Measurements from ENCODE around the gene CD248. TPM values are rescaled to one million over a fixed set of nuclear protein-coding genes. Genes with fewer than 3 reads are reported as not detected.

CD248 gene
- total RNA-seq, 1 donor from 2014 or later, result not detected

DNA sequence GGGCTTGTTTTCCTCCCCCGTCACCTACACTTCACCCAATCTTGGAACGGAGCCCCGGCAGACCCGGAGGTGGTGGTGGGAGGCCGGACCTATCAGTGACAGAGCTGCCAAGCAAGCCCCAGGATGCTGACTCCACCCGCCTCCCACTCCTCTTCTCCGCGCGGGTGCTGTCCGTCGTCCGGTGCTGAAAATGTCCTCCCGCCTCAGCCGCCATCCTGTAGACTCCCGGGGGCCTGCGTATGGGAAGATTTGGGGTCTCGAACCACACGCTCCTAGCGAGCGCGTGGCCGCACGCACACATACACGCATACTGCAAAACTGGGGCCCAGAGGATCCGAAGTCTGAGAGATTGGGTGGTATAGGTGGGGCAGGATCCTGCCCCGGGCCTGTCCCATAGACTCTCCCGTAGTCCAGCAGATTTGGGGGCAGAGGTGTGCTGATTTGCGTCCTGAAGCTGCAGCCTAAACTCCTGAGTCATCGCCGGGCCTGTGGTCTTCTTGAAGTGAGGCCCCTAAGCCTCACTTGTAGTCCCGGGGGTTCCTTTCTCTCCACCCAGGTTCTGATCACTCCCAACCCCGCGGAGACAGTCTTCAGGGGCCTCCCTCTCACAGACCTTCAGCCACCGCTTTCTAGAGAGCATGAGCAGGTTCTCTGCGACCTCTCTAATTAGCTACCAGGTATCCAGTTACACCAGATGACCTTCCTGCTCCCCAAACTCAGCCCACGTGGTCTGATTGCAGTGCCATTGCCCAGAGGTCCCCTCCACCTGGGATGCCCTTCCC is 27.1 kb downstream of the CD248 start:
- peak; percentile 30 for DNase-seq (ENCODE audit: low read depth, low spot score)

DNA sequence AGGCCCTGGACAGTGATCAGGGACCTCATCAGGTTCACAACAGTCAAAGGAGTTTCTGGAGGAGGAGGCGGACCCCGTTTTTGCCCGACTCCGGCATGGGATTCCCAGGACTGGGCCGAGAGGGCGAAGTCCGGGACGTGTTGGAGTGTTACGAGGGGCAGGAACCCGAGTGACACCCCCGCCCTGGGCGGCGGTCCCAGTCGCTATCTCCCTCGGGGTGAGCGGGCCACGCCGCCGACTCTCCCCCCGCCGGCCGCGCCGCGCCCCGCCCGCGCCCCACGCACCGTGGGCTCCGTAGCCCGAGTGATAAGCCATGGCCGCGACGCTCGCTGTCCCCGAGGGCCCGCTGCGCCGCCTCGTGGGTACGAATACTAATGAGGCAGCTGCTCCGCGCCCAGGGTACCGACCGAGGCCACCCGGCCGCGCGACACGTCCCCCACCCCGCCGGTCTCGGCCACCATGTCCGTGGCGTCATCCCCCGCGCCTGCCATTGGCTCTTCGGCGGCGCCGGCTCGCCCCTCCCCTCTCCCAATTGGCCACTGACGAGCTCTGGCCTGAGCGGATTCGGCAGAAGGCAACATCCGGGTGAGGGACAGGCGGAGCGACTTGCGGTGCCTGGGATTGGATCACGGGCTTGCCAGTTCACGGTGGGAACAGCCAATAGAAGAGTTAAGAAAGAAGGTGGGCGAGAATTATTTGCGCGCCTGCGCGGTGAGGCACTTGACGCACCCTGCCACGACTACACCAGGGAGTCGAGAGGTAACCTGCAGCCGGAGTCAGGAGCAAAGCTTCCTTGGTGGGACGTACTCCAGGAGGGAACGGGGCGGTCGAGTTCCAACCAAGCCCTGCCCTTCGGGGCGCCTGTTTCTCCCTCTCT is 27.9 kb downstream of the CD248 start, which contains the start of gene YIF1A:
Gene YIF1A (minus strand): TSS at position 473 of the 877 bp plus-strand sequence. CDS start 158 bp downstream, at position 315.
- peak; percentile 99 for DNase-seq (ENCODE audit: low read depth, low spot score)

DNA sequence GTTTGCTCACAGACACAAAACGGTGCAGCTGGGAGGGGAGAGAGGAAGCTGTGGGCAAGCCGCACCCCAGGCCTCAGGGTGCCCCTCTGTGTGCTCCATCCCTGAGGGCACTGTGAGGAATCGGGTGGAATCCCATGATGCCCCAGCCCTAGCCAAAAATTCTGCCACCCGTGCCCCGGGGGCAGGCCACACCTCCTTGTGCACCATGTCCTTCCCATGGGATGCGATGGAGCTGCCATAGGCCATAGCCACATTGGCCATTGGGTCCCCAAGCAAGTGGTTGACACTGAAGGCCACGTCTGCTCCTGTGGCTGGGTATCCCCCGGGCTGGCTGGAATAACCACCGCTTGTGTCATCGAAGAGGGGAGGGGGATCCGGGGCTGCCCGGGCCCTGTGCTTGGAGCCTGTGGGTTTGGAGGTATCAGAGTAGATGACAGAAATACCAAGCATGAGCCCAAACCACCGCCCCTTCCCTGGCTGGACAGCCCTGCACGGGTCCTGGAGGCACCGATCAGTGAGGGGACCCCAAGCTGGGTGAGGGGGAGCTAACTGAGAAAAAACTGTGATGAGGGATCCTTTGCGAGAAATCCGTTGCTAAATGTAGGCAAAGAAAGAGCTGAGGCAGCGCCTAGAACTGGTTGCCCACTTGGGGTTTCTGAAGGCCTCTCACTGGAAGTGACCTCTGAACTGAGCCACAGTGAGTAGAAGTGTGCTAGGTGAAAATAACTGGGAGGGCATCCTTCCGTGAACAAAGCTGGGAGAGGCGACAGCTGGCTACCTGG is 28.8 kb downstream of the CD248 start:
- no peak for DNase-seq (ENCODE audit: low read depth, low spot score)

DNA sequence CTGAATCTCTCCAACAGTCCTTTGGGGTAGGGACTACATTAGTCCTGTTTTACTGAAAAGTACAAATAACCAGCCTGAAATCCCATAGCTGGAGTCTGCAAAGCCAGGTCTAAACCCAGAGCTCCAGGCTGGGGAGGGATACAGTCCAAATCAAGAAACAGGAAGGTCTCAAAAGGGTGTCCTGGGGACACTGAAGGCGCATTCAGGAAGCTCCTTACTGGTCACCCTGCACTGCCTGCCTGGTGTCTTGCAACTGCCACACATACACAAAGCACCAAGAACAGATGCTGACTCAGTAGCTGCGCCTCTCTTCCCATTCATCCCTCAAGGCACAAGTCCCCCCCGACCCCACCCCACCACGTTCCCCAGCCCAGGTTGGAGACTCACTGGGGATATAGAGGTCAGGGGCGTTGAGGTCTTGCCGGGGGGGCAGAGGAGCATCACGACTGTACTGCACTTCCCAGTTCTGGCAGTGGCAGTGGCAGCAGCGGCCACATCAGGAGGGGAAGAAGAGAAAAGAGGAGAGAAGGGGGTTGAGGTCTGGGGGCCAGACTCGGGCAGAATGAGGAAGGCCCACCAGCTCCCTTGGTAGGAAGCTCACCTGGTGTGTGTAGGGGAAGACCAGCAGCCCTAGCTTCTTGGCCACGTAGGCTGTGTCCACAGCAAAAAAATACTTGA is 29.5 kb downstream of the CD248 start:
- no peak for DNase-seq (ENCODE audit: low read depth, low spot score)

DNA sequence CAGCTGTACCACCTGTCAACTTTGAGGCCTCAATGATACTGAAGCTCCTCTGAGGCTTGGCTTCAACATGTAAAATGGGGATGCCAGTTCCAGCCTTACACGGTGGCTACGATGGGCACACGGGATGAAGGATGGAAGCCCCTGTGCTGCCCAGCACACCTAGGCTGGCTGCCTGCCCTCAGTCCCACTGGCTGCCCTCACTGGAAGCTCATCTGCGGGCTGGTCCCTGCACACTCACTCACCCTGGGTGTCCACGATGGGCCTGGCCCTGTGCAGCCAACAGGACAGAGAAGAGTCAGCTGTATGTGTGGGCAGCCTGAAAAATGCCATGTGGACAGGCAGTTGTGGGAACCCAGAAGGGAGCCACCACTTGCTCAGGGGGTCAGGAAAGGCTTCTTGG is 30.1 kb downstream of the CD248 start:
- DNase-seq (ENCODE audit: low read depth, low spot score), result no peak

DNA sequence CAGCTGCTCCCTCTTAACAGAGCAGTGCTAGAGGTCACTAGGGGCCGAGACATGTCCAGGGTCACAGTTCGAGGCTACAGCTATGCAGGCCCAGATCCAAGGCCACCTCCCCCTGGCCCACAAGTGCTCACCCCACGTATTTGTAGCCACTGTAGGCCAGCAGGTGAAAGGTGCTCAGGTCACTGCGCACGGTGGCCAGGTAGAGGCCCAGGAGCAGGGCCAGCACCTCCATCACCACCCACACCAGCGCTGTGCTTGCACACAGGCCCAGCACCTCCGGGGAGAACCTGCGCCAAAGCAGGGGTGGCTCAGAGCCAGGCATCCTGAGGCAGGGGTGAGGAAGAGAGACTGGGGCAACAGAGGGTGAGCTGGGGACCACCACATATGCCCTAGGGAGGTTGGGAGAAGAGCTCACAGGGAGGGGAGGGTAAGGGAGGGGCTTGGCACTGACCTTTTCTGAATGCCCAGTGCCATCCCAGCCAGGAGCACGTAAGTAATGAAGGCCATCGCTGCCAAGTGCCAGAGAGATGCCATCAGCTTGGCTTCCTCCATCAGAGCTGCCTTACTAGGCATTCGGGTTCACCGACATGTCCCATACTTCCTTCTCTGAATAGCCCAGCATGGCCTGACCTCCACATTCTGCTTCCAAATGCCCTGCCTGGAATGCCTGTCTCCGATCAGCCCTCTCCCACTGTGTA is 31.4 kb downstream of the CD248 start:
- DNase-seq (ENCODE audit: low read depth, low spot score), result no peak

DNA sequence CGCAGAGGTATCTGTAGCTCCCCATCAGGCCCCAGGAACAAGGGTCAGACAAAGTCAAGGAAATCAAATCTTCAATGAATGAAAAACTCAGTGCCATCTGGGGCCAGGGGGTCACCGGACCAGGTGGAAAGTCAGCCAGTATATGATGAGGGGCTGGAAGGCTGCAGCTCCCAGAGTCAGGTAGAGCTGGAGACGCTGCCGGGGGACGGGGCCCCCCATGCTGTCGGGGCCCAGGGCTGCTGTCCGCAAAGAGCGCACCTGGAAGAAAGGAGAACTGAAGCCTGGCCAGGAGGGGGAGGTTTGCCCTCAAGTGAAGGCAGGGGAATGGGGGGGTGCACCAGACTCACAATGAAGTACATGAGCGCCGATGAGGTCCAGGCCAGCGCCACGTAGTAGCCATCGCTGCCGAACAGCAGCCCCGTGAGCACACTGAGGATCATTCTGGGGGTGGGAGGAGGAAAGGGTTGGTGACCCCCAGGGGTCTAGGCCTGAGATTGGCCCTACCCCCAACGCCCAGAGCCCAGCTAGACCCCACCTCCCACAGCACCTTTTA is 32.2 kb downstream of the CD248 start:
- DNase-seq (ENCODE audit: low read depth, low spot score), result no peak

DNA sequence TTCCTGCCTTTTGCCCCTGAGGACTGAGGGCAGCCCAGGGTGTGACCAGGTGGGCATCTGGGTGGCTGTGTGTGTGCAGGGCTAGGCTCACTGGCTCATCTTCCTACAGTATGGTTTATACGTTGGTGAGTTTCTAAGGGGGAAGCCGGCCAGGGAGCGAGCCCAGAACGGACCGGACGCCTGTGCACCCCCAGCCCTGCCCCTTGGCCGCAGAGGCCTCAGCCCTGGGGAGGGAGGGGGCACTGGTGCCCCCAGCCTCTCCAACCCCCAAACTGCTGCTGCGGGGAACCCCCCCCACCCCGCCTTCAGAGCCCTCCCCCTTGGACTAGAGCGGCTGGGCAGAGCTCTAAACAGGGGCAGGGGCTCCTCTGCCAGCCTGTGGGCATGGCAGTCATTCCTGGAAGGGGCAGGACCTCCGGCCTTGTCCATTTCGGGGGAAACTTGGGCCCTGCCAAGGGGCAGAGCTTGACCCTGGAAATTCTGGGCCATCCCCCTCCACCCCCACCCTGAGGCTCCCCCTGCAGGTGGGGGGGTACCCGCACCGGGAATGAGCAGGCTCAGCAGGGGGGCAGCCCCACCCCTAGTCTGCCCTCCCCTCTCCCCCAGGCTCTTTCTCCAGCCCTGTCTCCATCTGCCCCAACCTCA is 33.3 kb downstream of the CD248 start:
- DNase-seq (ENCODE audit: low read depth, low spot score), result no peak

DNA sequence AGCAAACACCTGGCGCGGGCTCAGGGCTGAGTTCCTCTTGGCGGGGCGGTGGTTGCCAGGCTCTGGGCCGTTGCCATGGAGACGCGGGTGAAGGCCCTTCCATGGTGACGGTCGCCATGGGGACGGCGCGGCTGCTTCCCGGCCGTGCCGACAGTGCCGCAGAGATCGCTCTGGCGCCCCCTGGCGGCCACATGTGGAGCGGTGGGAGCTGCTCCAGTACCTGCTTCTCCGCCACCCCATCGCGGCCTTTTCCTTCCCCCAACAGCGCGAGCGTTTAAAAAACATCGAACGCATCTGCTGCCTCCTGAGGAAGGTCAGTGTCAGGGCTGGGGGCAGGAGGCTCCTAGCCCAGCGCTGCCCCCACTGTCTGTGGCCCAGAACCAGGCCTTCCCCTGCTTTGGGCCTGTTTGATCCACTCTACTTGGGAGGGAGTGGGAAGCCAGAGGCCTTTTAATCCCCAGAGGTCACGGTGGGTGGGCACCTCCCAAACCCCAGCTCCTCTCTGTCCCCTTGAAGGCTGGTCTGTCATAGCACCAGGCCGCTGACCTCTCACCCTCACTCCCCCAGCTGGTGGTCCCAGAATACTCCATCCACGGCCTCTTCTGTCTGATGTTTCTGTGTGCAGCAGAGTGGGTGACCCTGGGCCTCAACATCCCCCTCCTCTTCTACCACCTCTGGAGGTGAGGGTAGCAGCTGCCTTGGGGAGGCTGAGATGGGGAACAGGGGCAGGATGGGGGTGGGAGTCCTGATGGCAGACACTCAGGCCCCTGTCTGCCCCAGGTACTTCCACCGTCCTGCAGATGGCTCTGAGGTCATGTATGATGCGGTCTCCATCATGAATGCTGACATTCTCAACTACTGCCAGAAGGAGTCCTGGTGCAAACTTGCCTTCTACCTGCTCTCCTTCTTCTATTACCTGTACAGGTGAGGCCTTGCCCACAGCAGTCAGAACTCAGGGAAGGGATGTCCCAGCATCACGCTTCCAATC is 34.1 kb downstream of the CD248 start:
- peak; percentile 85 for DNase-seq (ENCODE audit: low read depth, low spot score)

DNA sequence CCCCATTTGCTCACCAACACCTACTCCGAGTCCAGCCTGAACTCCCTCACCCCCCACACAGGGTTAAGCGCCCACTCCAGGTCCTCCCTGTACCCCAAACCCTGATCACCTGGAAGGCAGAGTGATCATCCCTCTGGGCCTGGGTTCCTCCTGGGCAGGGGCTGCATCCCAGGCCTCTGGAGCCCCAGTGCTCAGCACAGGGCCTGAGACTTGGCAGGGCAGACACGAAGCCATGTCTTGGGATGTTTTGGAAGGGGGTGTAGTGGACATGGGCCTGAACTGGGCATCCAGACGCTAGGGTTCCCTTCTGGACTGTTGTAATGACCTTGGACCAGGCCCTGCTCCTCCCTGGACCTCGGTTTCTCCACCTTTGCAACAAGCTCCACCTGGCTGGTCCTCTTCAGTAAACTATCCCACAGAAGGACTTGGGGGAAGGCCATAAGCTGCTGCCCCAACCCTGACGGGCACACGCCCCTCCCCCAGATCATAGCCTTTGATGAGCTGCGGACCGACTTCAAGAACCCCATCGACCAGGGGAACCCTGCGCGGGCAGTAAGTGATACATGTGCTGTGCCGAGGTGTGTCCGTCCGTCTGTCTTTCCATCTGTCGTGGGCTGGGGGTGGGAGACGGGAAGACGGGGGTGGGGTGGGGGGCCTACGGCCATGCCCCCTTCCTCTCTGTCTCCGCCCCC is 34.9 kb downstream of the CD248 start:
- DNase-seq (ENCODE audit: low read depth, low spot score), result no peak

DNA sequence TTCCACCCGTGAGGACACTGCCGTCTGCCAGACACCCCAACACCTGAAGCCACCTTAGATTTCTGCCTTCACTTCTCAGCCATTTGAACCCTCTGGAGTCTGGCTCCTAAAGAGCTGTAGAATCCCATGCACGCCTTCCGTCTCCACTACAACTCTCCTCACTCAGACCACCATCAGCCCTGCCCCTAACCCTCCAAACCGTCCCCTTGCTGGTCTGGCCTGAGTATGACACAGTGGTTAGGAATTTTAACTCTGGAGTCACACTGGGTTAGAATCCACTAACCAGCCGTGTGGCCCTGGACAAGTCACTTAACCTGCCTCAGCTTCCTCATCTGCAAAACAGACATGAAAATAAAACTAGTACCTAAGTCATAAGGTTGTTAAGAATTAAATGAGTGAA is 35.8 kb downstream of the CD248 start:
- DNase-seq (ENCODE audit: low read depth, low spot score), result no peak

DNA sequence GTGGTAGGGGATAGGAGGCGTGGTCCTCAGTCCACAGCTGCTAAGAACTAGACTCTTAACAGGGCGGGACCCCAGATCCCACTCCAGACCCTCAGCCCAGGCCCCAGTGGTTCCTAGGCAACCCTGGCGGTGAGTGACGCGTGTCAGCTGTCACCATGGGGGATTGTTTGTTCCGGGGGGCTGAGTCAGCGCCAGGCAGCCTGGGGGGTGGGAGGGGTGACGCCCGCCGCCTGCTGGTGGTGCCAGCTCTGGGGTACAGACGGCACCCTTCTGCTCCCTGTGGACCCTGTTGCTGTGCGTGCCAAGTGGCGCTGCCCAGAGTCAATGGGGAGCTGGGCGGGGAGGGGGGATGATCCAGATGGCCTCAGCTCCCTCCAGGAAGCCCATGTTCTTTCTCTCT is 36.4 kb downstream of the CD248 start:
- no peak for DNase-seq (ENCODE audit: low read depth, low spot score)

DNA sequence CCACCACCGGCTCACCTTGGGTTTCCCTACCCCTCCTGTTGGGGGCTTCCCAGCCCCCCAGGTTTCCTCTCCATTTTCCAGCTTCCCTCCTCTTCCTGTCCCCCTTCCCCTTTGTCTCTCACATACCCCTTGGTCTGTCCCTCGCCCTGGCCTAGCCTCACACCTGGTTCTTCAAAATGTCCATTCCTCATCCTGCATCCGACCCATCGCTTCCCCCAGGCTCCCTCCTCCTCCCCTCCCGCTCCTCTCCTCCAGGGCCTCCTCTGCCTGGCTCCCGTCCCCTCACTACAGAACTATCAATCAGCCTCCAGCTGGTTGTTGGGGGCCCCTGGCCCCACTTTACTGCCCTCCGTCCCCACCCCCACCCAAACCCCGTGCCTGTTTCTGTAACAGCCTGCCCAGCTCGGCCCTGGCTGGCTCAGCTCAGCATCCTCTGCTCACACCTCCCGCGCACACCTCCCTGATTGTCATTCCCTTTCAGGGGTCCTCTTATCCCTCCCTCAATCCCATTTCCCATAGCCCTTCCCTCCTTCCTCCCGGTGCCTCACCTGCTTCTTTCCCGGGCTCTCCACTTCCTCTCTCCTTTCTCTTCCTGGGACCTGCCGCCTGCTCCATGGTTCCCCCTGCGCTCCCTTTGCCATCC is 37.6 kb downstream of the CD248 start:
- no peak for DNase-seq (ENCODE audit: low read depth, low spot score)

DNA sequence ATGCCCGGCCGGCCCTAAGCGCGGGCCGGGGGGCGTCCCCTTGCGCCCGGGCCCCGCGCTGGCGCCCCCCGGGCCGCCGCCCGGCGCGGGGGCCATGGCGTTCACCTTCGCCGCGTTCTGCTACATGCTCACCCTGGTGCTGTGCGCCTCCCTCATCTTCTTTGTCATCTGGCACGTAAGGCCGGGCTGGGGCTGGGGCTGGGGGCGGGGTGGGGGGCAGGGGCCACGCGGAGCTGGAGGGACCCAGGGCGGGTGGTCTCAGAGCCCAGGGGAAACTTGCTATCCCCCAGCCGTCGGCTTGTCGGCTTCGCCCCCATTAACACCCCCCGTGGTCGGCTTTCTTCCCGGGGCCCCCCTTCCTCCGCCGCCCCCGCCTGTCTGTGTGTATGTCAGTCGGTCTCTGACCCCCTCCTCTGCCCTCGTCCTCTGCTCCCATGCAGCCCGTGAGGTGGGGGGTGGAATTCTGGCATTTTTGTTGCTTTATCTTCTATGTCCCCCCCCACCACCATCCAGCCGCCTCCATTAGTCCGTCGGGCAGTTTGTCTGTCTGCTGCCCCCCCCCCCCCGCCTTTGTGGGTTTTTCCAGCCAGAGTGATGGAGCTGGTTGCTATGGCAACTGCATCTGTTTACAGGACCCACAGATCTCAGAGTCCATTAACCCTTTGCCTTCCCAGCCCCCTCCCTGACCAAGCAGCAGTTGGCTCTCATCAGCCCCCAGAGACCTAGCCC is 38.3 kb downstream of the CD248 start:
- DNase-seq (ENCODE audit: low read depth, low spot score), result no peak

DNA sequence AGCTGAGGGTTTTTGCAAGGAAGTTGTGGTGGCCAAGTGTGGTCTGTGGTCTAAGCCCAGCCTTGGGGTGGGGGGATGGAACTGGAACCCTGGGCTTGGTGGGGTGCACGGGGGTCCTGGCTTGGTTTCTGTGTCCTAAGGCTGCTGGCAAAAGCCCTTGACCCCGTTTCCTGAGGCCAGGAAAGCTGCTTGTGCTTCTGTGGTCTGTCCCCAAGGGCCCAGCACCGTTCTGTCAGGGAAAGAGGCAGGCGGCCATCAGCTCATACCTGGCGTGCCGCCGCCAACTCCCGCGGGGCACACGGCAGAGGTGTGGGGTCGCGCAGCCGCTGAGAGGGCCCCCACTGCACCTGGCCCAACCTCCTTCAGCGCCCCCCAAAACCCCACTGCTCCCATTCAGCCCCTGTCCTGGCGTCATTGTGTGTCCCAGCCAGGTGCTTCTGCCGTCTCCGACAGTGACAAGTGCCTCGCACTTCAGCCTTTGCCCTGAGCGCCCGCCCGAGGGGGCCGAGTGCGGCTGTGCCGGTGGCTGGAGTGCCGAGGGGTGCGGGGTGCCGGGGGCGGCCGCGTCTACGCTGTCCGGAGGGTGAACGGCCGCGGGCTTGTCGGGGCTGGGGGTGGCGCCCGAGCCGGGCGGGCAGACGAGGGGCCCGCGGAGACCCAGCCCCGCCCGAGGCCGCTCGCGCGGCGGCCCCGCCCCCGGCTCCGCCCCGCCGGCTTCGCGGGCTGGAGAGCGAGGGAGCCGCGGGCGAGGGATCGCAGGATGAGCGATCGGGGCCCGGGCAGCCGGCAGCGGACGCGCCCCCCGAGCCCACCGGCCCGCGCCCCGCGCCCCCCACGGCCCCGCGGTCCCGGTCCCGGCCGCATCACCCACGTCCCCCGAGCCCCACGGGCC is 39.1 kb downstream of the CD248 start, which contains the start of gene CNIH2:
Gene CNIH2 (plus strand): TSS at position 705 of the 892 bp plus-strand sequence. CDS start 282 bp downstream, outside the sequence.
- no peak for DNase-seq (ENCODE audit: low read depth, low spot score)

Data from pulmonary artery endothelial cell (primary cell).